Activated CD4-positive, alpha-beta T cell treated with anti-CD3 and anti-CD28 coated beads, Interleukin-2, amount 50 U/mL, for 16 hours (primary cell): ENCODE results near the gene C11orf54.
A peak's percentile ranks its signal among the peaks of the same experiment; 100 is the strongest.
"Not testable (repeated sequence)": the region's sequence is repeated elsewhere in the genome, so short reads cannot be mapped to it uniquely, and the experiment has no call there.

Source experiments
- DNase-seq: peaks from one replicate; pipeline ENCODE4 v3.0.0-alpha.2; 2020

Gene C11orf54

DNA sequence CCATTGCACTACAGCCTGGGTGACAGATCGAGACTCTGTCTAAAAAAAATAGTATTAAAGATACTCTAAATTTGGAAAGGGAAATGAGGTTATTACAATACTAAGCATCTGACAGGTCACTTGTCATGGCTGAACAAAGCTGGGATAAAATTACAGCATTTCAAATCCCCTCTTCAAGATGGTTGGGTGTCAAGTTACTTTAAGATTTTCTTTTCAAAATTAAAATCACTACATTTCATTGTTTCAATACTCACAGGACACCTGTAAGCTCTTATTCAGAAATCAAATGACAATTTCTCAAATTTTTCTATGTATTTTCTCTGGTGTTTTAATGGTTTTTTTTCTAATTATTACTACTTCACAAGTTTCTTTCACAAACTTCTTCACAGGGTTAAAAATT is 5.8 kb upstream of the C11orf54 start:
- DNase-seq: no peak

- no peak for DNase-seq
These were observed 5.3 kb upstream of the C11orf54 start for GRCh38 chr11:93736129-93736528.

GRCh38 chr11:93737904-93738612 is 3.4 kb upstream of the C11orf54 start:
- DNase-seq: peak; percentile 74

DNA sequence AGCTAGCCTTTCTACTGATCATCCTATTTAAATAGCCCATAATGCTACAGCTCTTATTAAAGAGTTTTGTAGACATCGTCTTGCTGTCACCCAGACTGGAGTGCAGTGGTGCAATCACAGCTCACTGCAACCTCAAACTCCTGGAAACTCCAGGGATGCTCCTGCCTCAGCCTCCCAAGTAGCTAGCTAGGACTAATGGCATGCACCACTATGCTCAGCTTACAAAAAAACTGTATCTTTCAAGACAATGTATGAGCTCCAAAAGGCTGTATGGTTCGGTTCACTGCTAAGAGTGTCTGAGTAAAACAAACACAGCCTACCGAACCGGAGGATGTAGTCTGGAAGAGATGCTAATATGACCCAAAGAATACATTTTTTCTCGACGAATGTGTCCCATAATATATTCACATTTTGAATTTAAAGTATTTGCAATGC is 2.8 kb upstream of the C11orf54 start:
- DNase-seq: no peak

DNA sequence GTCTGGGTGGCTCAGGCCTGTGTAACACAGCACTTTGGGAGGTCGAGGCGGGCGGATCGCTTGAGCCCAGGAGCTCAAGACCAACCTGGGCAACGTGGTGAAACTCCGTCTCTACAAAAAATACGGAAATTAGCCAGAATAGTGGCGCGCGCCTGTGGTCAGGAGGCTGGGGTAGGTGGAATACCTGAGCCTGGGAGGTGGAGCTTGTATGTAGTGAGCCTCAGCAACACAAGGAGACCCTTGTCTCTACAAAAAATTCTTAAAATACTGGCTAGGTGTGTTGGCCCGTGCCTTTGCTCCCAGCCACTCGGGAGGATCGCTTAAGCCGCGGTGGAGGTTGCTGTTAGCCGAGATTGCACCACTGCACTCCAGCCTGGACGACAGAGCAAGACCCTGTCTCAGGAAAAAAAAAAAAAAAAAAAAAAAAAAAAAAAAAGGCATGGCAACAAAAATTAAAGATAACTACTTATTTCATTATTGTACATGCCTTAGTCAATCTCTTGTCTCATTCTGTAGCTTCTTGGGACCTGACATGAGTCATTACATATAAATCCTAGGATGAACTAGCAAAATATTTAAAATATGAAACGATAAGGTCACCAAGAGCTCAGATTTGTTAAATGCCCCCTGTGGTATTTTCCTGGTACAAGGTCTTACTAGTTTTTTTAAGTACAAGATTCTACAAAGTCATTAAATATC is 1.3 kb upstream of the C11orf54 start:
- peak; percentile 67 for DNase-seq

DNA sequence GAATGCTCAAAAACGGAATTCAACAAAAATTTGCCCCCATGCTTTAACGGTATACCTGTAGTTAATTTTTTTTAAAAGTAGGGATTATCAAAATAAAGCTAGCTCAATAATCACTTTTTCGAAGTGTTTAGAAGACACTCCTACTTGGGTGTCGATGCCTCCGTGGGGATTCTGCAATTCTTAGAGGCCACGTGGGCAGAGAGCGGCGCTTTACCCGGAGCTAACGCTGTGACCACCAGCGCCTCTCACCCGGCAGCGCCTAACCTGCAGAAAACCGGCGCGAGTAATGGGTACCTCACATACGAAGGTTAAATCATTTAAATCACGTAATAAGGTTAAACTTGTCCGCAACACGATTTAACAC is 760 bp upstream of the C11orf54 start:
- peak; percentile 78 for DNase-seq

GRCh38 chr11:93741882-93742226 is 382 bp downstream of the C11orf54 start:
- no peak for DNase-seq

- DNase-seq: no peak
These were observed 1.8 kb downstream of the C11orf54 start for GRCh38 chr11:93743291-93743690.

GRCh38 chr11:93744669-93745004 is 3.2 kb downstream of the C11orf54 start:
- DNase-seq: no peak

- DNase-seq: not testable (repeated sequence)
These were observed 3.7 kb downstream of the C11orf54 start for GRCh38 chr11:93745005-93745755.

DNA sequence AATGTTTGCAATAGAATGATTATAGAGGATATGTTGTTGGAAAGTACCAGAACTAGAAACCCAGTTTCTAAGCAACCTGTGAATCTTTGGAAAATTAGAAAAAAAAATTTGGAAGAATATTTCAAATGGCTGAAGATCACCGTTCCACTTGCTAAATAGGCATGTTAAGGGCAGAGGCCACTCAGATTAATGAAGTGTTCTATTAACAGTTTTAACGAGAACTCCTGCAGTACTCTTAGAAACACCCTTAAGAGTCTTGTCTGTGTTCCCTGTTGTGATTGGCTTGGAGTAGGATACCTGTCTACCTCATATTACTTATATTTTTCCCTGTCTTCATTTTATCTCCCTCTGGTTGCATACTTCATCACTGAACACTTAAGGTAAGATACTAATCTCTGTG is 4.6 kb downstream of the C11orf54 start:
- DNase-seq: no peak

DNA sequence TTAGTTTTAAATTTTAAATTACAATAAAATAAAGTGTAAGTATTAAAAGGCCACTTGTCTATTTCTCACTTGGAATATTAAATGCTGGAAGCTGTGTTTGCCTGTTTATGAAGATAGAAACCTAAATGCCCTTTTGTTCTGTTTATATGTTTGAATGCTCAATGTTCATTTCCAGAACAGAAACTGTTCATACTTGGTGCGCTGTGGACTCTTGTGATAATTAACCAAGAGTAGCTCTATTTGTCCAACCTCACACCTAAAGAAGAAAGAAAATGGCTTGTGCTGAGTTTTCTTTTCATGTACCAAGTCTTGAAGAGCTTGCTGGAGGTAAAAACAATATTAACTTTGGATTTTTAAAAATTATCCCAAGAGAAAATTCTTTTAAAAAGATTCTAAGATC is 5.7 kb downstream of the C11orf54 start:
- DNase-seq: no peak

DNA sequence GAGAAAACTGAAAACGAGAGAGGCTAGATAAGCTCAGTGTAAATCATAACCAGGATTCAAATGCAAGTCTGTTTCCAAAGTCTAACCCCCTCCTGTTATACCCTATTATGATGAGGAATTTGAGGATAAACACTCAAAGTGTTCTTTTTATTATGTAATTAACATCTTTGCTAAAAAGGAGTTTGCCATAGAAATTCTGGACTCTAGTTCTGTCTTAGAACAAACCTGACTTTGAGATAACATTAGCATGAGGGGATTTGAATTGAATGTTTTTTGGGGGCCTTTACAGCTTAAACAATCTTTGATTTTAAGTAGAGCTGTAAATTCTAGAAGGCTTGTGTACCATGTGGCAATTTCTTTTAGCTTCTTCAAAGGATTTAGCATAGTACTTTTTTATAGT is 9.5 kb downstream of the C11orf54 start:
- no peak for DNase-seq

GRCh38 chr11:93753241-93753640 is 11.8 kb downstream of the C11orf54 start:
- no peak for DNase-seq

- DNase-seq: no peak
These were observed 15.3 kb downstream of the C11orf54 start for GRCh38 chr11:93756748-93757147.

DNA sequence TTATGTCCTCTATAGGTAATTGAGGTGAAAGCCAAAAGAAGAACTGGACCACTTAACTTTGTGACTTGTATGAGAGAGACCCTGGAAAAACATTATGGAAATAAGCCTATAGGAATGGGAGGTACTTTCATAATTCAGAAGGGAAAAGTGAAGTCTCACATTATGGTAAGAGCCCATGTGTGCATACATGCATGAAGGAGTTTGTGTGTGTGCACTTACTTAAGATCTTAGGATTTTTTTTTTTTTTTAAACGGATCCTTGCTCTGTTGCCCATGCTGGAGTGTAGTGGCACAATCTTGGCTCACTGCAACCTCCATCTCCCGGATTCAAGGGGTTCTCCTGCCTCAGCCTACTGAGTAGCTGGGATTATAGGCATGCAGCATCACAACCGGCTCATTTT is 15.8 kb downstream of the C11orf54 start:
- DNase-seq: no peak

DNA sequence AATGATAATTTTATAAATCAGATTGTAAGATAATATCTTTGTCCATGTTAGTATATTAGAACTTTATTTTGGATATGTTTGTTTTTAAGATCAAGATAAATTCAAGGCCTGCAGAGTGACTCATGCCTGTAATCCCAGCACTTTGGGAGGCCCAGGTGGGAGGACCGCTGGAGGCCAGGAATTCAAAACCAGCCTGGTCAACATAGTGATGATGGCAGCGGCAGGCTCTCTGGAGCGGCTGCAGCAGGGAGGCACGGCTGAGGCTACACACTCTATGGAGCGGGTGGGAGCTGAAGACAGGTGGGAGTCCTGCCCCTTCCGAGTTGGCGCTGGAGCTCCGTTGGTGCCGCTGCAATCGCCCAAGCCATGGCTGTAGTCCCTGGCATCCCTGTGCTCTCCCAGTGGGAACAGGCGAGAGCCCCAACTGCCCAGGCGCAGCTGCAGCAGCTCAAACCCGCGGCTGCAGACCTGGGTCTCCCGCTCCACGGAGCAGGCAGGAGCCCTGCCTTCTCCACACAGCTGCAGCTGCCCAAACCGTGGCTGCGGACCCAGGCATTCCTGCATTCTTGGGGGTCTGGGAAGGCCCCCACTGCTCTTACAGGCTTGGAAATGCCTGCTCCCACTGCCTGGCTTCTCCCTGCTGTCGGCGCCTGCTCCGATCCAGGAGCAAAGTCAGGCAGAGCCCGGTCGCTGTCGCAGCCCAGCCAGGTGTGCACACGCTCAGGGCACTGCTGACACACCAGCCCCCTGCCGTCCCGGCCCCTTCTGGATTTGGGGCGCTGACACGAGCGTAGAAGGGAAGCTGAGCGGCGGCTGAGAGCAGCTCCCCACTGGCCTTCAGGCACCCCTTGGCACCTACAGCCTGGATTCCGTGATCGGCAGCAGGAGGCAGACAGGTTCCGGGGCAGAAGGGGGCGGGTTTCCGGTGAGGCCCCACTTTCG is 16.7 kb downstream of the C11orf54 start:
- no peak for DNase-seq

DNA sequence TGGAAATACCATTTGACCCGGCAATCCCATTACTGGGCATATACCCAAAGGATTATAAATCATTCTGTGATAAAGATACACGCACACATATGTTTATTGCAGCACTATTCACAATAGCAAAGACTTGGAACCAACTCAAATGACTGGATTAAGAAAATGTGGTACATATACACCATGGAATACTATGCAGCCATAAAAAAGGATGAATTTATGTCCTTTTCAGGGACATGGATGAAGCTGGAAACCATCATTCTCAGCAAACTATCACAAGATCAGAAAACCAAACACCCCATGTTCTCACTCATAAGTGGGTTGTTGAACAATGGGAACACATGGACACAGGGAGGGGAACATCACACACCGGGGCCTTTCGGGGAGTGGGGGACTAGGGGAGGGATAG is 17.7 kb downstream of the C11orf54 start:
- not testable (repeated sequence) for DNase-seq

GRCh38 chr11:93761910-93762309 is 20.4 kb downstream of the C11orf54 start:
- DNase-seq: no peak

GRCh38 chr11:93765551-93765950 is 24.1 kb downstream of the C11orf54 start:
- DNase-seq: no peak

DNA sequence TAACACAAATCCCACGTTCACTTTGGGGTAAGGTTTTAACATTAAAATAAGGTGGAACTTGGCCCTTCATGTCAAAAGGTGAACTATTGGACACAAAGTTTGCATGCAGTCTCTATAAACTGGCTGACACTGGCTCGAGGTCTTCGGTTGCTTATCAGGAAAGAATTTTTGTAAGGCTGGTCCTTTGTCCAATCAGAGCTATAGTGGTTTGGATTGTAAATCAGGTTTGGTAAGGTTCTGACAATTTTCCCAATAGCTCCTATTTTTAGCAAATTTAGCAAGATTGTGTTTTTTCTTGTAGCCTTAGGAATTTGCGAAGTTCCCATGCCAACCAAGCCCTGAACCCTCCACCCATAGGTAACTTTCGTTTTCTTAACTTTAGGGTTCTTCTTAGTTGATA is 25.0 kb downstream of the C11orf54 start:
- no peak for DNase-seq

DNA sequence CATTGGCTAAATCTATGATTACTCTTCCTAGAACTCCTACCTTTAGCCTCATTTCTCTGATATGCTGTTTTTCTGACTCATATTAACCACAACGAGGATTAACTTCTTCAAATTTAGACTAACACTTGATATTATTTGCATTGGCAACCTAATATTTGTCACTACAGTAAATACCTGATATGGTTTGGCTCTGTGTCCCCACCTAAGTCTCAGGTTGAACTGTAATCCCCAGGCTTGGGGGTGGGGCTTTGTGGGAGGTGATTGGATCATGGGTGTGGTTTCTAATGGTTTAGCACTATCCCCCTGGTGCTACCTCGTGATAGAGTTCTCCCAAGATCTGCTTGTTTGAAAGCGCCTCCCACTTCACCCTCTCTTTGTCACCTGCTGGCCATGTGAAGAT is 25.5 kb downstream of the C11orf54 start:
- no peak for DNase-seq

DNA sequence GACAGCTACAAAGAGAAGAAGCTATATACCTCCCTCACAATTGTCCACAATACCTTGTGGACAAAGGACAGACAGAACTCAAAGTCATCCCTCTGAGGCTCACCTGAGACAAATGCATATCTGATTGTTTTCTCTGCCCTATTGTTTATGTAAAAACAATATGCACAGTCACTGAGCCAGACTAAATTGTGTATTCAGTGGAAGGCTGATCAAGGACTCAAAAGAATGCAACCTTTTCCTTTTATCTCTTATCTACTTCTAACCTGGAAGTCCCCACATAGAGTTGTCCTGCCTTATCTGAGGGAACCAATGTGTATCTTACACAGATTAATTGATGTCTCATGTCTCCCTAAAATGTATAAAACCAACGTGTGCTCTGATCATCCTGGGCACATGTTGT is 28.7 kb downstream of the C11orf54 start:
- no peak for DNase-seq
